Mucosa of rectum (tissue), 2 donors: ENCODE measurements around the gene ZNF385B.

ENCODE experiments used
- H3K27ac ChIP-seq, 2 donors: one replicate each; pipeline ENCODE4 v1.7.0; 2013; ENCODE audit warnings: inconsistent platforms in 2 of 2, low read depth in 2 of 2, low read length in 2 of 2
- H3K27me3 ChIP-seq, 2 donors: one replicate each; pipeline ENCODE4 v1.7.0; 2013; ENCODE audit warnings: low read length in 2 of 2; ENCODE audit not compliant: control insufficient read depth in 2 of 2, insufficient read depth in 2 of 2
- H3K36me3 ChIP-seq, 2 donors: one replicate each; pipeline ENCODE4 v1.7.0; 2013; ENCODE audit warnings: low read length in 2 of 2; ENCODE audit not compliant: control insufficient read depth in 2 of 2, insufficient read depth in 2 of 2
- H3K4me1 ChIP-seq, 2 donors: one replicate each; pipeline ENCODE4 v1.7.0; 2013; ENCODE audit warnings: low read length in 2 of 2, mild to moderate bottlenecking in 1 of 2; ENCODE audit not compliant: control insufficient read depth in 2 of 2, insufficient read depth in 2 of 2
- H3K4me3 ChIP-seq, 2 donors: one replicate each; pipeline ENCODE4 v1.7.0; 2013; ENCODE audit warnings: low read length in 2 of 2
- H3K9ac ChIP-seq, 2 donors: one replicate each; pipeline ENCODE4 v1.7.0; 2013; ENCODE audit warnings: low read length in 2 of 2, low read depth in 1 of 2, mild to moderate bottlenecking in 1 of 2
- H3K9me3 ChIP-seq, 2 donors: one replicate each; pipeline ENCODE4 v1.7.0; 2013; ENCODE audit warnings: low read length in 2 of 2; ENCODE audit not compliant: control insufficient read depth in 2 of 2
- donor health status: healthy.
- donor health status: Normal muscosa, but diverticular disease.

ZNF385B gene

GRCh38 chr2:179569831-179570233, 291.6 kb downstream of the ZNF385B start:
- Histone ChIP-seq H3K9me3 (no peaks in the 10 kb centered on the region), H3K9ac (no peak overlapping the region), H3K27ac (no peak overlapping the region), H3K4me1 (peaks cover 0 to 3% of the 10 kb centered on the region in 2 donors), H3K27me3 (no peaks in the 10 kb centered on the region), H3K36me3 (no peaks in the 10 kb centered on the region), H3K4me3 (no peak overlapping the region)

GRCh38 chr2:179565807-179566206, 295.6 kb downstream of the ZNF385B start:
- no peaks in the 10 kb centered on the region for H3K36me3 ChIP-seq
- H3K9me3 ChIP-seq = no peaks in the 10 kb centered on the region
- no peak overlapping the region for H3K4me3 ChIP-seq
- H3K27ac ChIP-seq = no peak overlapping the region
- H3K27me3 ChIP-seq = no peaks in the 10 kb centered on the region
- no peak overlapping the region for H3K9ac ChIP-seq
- no peaks in the 10 kb centered on the region for H3K4me1 ChIP-seq

GRCh38 chr2:179562330-179562885, 299.0 kb downstream of the ZNF385B start:
- no peaks in the 10 kb centered on the region for H3K9me3 ChIP-seq
- H3K9ac ChIP-seq = no peak overlapping the region
- no peak overlapping the region for H3K4me3 ChIP-seq

GRCh38 chr2:179561702-179562101, 299.7 kb downstream of the ZNF385B start:
- Histone ChIP-seq H3K27ac (no peak overlapping the region), H3K9ac (no peak overlapping the region), H3K9me3 (no peaks in the 10 kb centered on the region), H3K27me3 (no peaks in the 10 kb centered on the region), H3K4me1 (peaks cover 0 to 5% of the 10 kb centered on the region in 2 donors), H3K36me3 (no peaks in the 10 kb centered on the region), H3K4me3 (no peak overlapping the region)

More at GRCh38 chr2:179562330-179562885, 299.0 kb downstream of the ZNF385B start:
- peaks cover 0 to 5% of the 10 kb centered on the region in 2 donors for H3K4me1 ChIP-seq
- no peak overlapping the region for H3K27ac ChIP-seq
- no peaks in the 10 kb centered on the region for H3K36me3 ChIP-seq
- H3K27me3 ChIP-seq = no peaks in the 10 kb centered on the region

GRCh38 chr2:179560257-179560735, 301.1 kb downstream of the ZNF385B start:
- Histone ChIP-seq H3K9me3 (no peaks in the 10 kb centered on the region), H3K27me3 (no peaks in the 10 kb centered on the region), H3K4me1 (peaks cover 0 to 5% of the 10 kb centered on the region in 2 donors), H3K9ac (no peak overlapping the region), H3K36me3 (no peaks in the 10 kb centered on the region), H3K27ac (no peak overlapping the region), H3K4me3 (no peak overlapping the region)

- H3K27ac ChIP-seq = no peak overlapping the region
- no peak overlapping the region for H3K4me3 ChIP-seq
- no peaks in the 10 kb centered on the region for H3K27me3 ChIP-seq
- H3K4me1 ChIP-seq = peaks cover 0 to 5% of the 10 kb centered on the region in 2 donors
- H3K9ac ChIP-seq = no peak overlapping the region
- H3K36me3 ChIP-seq = no peaks in the 10 kb centered on the region
- H3K9me3 ChIP-seq = no peaks in the 10 kb centered on the region
Observed at GRCh38 chr2:179559108-179559806, 302.2 kb downstream of the ZNF385B start.

- Histone ChIP-seq H3K9me3 (no peaks in the 10 kb centered on the region), H3K4me3 (no peak overlapping the region), H3K27ac (no peak overlapping the region), H3K9ac (no peak overlapping the region), H3K27me3 (no peaks in the 10 kb centered on the region), H3K36me3 (no peaks in the 10 kb centered on the region), H3K4me1 (peaks cover 0 to 5% of the 10 kb centered on the region in 2 donors)
Observed at GRCh38 chr2:179558010-179558934, 303.1 kb downstream of the ZNF385B start.

GRCh38 chr2:179556425-179556824, 305.0 kb downstream of the ZNF385B start:
- H3K27ac ChIP-seq = no peak overlapping the region

GRCh38 chr2:179555691-179556283, 305.6 kb downstream of the ZNF385B start:
- no peaks in the 10 kb centered on the region for H3K9me3 ChIP-seq
- H3K27ac ChIP-seq = no peak overlapping the region
- H3K4me3 ChIP-seq = no peak overlapping the region
- no peaks in the 10 kb centered on the region for H3K36me3 ChIP-seq
- peaks cover 0 to 5% of the 10 kb centered on the region in 2 donors for H3K4me1 ChIP-seq
- H3K9ac ChIP-seq = no peak overlapping the region
- H3K27me3 ChIP-seq = no peaks in the 10 kb centered on the region

More at GRCh38 chr2:179556425-179556824, 305.0 kb downstream of the ZNF385B start:
- H3K4me1 ChIP-seq = peaks cover 0 to 5% of the 10 kb centered on the region in 2 donors
- no peaks in the 10 kb centered on the region for H3K27me3 ChIP-seq
- no peaks in the 10 kb centered on the region for H3K9me3 ChIP-seq
- H3K36me3 ChIP-seq = no peaks in the 10 kb centered on the region
- H3K9ac ChIP-seq = no peak overlapping the region
- no peak overlapping the region for H3K4me3 ChIP-seq
